ENCODE measurements around the gene PANK2.
"Not testable (repeated sequence)": the region's sequence is repeated elsewhere in the genome, so short reads cannot be mapped to it uniquely, and the experiment has no call there.

Gene PANK2

DNA sequence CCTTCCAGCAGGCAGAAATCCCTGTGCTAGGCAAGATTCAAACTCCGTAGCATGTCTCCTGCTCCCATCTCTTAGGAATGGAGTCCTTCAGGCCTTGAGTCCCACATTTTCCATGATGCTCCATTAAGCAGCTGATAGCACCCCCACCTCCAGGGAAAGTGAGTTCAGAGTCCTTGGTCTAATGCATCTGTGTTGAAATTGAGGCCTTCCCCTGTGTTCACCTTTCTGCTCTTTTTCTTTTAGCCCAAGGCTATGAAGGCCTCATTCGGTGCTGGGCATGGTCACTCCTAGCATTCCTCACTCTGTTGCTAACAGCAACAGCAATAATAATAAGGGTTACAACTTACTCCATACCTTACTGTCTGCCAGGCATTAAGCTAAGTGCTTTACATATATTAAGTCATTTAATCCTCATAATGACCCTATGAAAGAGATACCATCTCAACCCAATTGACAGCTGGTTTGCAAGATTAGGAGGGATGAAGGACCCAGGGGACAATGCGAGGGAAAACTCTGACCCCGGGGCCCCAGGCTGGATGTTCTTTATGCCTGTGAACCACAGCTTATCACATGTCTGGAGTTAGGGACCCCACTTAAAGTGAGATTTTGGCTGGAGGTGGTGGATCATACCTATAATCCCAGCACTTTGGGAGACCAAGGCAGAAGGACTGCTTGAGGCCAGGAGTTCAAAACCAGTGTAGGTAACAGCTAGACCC lies 17.5 kb upstream of the PANK2 start:
- DNase-seq, result no peak

DNA sequence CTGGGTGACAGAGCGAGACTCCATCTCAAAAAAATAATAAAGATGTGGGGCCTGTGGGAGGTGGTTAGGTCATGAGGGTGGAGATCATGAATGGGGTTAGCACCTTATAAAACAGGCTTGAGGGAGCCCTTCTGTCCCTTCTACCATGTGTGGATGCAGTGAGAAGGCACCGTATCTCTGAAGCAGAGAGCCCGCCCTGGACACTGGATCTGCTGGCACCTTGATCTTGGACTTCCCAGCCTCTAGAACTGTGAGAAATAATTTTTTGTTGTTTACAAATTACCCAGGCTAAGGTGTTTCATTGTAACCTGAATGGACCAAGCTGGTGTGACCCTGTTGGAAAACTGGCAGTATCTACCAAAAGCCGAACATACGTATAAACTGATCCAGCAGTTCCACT lies 15.7 kb upstream of the PANK2 start:
- no peak for DNase-seq

DNA sequence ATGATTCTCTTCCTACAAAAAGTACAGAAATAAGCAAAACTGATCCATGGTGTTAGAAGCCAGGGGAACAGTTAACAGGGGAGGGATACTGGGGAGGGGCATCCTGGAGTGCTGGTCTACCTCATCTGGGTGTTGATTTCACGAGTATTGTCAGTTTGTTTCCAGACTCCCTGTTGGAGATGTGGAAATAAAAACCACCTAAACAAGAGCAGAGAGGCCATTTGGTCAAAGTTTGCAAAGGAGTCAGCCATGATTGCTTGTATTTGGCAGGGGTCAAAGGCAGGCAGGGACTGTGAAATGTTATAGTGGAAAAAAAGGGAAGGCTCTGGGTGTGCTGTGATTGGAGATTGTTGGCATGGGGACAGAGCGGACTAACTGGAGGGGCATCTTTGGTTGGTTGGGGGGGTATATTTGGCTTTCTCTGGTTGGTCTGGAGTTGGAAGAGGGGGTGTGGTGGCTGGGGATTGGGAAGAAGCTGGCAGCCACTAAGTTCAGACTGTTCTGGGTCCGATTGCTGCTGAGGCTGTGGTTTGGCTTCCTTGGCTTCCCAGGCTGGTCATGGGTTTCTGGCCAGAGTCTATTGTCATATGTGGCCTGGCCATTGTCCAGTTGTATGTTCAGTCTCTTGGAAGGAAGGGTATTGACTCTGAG lies 14.9 kb upstream of the PANK2 start:
- DNase-seq, result no peak

DNA sequence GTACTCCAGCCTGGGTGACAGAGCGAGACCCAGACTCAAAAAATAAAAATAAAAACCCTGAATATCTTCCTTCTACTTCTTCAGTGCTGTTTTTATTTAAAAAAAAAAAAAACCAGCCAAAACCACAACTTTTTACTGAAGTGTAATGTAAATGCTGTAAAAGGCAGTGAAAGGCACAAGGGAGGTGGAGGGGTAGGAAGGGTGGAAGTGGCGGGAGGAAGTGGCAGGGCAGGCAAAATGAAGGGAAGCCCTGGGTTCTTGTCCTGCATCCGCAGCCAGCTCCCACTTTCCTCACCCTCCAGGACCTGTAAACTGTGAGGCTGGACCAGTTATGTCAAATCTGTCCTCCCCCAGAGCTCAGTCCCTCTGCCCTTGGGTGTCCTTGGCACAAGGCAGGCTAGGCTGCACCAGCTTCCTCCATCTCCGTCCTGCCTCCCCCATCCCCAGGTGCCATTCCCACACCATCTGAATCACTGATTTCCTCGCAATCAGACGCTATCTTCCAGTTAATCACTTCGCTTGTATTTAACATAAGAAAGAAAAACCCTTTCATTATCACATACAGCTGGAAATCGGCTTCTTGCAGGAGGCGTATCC lies 13.7 kb upstream of the PANK2 start:
- DNase-seq, result no peak

DNA sequence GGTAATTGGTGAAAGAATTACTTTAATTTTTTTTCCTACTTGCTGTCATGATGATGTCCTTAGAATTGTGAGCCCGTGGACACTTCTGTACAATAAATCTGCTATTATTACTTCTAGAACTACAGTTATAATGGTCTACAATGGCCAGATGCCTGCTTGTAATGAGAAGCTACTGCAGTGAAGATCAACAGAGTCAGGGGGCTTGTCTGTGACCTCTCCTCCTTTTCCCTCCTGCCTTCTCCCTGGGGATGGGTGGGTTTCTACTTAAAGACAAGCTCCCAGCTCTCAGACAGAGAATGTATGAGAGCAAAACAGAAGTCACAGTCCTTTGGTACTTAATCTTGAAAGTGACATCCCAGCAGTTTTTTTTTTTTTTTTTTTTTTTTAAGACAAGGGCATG lies 13.2 kb upstream of the PANK2 start:
- no peak for DNase-seq

DNA sequence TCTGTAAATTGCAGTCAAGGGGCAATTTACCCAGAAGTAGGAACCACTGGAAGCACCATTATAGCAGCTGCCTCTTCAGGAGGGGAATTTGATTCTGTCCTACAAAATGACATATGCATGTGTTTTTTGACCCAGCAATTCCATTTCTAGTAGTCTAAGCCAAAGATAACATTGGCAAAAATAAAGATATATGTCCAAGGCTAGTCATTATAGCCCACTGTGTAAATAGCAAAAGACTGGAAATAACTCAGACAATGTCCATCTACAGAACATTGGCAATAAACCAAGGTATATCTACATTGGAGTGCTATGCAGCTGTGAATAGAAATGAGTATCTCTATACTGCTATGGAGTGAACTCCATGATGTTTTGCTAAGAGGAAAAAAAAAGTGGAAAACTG lies 12.5 kb upstream of the PANK2 start:
- DNase-seq, result no peak

DNA sequence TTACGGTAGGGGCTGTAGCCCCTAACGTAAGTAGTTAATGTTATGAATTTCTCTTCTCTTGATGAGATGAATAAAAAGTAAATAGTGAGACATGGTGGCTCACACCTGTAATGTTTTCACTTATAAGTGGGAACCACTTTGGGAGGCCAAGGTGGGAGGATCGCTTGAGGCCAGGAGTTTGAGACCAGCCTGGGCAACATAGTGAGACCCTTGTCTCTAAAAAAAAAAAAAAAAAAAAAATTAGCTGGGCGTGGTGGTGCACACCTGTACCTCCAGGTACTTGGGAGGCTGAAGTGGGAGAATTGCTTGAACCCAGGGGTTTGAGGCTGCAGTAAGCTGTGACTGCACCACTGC lies 10.3 kb upstream of the PANK2 start:
- DNase-seq, result not testable (repeated sequence)

DNA sequence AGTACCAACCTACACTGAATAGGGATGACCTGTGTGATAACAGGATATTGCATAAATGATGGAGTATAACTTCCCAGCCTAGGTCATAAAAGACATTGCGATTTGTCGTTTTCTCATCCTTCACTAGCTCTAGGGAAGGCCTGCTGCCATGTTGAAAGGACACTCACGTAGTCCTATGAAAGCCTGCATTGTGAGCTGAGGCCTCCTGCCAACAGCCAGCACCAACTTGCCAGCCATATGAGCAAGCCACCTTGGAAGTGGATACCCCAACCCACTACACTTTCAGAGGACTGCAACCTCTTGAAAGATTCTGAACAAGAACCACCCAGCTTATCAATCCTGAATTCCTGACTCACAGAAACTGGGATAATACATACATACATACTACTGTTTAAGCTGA lies 3.5 kb upstream of the PANK2 start:
- no peak for DNase-seq

DNA sequence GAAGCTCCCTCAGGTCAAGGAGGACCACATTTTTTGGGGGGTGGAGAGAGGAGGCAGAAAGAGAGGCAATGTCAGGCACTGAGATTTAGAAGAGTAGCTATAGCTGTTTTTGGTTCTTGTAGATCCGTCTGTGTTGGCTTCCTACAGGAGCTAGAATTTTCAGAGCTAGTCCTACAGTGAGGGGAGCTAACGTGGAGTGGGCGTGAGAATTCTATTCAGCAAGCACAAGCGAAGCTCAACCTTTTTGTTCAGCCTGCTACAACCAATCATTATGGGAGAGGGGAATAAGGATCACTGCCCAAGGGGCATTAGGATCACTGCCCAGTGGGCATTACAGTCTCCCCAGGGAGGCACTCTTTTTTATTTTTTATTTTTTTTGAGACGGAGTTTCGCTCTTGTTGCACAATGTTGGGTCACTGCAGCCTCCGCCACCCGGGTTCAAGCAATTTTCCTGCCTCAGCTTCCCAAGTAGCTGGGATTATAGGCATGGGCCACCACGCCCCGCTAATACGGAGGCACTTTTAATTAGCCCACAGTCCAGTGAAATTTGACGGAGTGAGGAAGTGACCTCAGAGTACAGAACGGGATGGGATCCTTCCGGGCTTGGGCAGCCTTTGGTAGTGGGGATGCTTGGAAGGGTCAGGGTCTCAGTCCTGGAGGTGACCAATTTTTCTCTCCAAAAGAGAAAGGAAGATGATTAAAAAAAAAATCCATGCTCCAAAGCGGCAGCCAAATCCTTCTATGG lies 1.1 kb upstream of the PANK2 start:
- DNase-seq, result no peak

DNA sequence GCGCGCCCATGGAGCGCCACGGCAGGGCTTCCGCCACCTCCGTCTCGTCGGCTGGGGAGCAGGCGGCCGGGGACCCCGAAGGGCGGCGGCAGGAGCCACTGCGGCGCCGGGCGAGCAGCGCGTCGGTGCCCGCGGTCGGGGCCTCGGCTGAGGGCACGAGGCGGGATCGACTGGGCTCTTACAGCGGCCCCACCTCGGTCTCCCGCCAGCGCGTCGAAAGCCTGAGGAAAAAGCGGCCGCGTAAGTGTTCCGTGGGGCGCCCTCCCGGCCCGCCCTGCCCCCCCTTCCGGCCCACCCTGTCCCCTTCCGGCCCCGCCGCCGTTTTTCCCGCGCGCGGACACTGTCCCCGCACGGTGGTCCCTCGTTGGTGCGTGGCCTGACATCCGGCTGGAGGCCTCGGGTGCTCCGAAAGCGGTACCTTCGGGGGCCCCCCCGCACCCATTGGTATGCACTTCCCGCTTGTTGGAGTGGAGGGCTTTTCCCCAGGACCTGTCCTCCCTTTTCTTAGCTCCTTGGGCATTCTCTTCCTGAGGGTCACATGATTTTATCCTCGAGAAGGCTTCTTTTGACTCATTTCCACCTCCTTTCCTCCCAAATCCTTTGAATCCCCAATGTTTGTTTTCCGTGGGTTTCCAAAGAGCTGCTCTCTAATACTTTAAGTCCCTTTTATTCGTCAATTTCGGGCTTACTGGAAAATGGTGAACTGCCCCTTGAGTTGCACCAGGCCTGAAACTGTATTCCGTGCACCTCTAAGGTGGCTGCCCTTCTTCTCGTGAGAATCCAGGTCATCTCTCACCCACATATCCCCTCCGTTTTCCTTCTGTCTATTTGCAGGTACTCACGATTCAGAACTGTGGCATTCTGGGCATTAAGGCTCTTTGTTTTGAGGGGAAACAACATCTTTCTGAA lies 556 bp downstream of the PANK2 start:
- no peak for DNase-seq

DNA sequence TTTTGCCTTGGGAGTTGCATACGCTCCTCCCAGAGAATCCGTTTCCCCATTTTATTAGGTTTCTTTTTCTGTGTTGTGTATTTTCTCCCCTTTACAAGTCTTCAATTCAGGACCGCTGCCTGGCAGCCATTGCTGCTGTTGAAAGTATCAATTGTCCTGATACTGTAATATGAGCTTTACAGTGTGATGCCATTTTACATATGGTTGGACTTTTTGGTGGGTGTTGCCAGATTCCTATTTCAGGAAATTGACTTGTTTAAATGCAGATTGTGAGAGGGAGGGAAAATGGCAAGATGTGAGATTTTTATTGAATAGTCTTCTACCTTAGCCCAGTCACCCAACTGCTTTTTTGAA lies 1.2 kb downstream of the PANK2 start:
- peak; percentile 11 for DNase-seq

DNA sequence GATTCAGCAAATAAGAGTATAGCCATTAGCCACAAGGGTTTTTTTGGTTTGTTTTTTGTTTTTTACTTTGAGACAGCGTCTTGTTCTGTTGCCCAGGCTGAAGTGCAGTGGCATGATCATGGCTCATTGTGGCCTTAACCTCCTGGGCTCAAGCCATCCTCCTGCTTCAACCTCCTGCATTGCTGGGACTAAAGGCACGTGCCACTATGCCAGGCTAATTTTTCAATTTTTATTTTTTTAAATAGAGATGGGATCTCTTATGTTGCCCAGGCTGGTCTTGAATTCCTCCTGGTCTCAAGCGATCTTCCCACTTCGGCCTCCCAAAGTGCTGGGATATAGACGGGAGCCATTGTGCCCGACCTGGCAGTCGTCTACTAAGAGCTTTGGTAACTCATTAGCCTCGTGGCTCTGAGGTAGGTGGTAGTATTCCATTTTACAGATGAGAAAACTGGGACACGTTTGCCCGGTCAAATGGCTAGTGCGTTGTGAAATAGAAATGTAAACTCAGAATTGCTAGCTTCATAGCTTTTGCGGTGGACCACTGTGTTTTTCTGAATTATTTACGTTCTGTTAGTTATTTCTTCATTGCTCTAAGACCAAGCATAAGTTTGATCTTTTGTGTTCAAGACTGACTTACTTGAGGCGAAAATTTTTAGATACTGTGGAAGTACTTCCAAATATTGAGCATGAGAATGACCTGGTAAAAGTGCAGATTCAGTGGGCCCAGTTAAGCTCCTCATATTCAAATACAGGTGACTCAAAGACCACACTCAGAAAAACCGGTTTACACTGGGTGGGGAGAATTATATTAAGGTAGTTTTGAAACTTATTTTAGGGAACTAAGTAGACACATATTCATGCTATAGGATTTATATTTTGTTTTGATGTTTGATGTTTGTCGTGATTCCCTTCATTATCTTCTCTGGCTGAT lies 2.1 kb downstream of the PANK2 start:
- no peak for DNase-seq

DNA sequence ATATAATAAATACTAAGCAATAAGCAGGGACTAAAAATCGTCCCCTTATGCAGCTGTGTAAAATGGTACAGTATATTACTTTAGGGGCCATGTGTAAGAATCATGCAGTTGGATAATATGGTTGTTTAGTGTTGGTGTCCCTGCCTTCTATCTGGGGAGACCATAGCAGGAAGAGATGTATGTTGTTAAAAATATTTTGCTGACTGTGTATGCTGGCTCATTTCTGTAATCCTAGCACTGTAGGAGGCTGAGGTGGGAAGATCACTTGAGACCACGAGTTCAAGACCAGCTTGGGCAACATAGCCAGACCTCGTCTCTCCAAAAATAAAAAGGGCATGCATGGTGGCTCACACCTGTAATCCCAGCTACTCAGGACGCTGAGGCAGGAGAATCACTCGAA lies 5.6 kb downstream of the PANK2 start:
- no peak for DNase-seq

DNA sequence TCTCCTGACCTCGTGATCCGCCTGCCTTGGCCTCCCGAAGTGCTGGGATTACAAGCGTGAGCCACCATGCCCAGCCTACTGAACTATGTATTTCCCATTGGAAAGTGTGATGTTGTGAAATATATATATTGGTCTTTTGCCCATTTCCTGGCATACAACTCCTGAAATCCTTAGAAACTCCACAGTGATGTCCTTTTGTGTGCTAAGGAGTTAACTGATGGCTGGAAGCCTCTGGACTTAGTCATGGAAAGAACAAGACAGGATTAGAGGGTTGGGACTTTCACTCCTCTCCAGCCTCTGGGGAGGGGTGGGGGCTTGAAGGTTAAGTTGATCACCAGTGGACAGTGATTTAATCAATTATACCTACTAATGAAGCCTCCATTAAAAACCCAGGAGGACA lies 7.1 kb downstream of the PANK2 start:
- no peak for DNase-seq

DNA sequence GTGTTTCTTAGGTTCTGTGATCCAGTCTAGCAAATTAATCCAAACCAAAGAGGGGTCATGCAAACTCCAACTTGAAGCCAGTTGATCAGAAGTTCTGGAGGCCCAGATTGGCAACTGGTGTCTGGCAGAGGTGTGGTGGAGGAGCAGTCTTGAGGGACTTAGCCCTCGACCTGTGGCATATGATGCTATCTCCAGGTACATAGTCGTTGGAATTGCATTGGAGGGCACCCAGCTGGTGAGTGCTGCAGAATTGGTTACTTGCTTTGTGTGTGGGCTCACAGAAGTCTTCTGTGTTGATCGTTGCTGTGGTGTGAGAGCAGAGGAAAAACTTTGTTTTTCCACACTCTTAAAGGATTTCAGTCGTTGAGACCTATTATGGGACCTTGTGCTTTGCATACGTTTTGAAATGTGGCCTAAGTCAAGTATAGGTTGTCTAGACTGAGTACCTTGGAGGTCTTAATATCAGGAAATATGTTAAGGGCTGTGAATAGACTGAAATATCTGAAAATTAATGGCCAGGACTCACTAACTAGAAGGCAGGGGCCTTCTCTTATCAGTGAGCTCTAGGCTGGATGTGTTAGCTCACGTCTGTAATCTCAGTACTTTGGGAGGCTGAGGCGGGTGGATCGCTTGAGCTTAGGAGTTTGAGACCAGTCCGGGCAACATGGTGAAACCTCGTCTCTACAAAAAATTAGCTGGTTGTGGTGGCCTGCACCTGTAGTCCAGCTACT lies 7.8 kb downstream of the PANK2 start:
- no peak for DNase-seq

DNA sequence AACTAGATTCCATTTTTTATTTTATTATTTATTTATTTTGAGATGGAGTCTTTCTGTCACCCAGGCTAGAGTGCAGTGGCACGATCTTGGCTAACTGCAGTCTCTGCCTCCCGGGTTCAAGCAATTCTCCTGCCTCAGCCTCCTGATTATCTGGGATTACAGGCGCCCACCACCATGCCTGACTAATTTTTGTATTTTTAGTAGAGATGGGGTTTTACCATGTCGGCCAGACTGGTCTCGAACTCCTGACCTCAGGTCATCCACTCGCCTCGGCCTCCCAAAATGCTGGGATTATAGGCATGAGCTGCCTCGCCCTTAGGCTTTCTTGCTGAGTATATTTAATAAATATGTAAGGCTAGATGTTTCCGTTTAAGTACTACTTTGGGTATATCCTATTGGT lies 9.0 kb downstream of the PANK2 start:
- not testable (repeated sequence) for DNase-seq

DNA sequence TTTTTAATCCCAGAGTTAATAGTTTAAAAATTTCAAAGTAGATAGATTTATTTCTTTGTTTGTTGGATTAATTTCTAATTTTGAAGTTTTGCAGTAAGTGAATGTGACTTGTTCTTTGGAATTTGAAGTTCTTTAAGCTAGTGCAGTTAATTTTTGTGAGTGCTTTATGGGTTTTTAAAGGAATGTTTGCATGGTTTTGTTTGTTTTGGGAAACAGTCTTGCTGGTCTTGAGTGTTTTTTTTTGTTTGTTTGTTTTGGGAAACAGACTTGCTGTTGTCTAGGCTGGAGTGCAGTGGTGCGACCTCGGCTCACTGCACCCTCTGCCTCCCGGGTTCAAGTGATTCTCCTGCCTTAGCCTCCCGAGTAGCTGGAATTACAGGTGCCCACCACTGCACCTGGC lies 9.5 kb downstream of the PANK2 start:
- DNase-seq, result no peak

DNA sequence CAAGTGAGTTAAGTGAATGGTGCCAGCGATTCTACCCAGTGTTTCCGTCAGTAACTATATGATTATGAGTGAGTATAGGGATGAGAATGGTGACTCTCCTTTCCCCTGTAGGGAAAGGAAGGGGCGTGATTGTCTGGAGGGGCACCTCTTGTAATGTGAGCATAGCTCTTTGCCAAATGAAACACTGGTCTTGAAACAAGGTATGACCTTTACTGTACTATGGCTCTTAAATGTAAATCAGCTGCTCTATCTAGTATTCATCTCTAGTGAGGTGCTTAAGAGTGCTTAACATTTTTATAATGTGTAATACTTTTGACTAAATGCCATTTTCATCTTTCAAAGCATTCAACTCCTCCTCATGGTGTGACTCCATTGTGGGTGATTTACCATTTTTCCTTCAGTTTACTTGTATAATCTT lies 11.0 kb downstream of the PANK2 start:
- DNase-seq, result no peak

DNA sequence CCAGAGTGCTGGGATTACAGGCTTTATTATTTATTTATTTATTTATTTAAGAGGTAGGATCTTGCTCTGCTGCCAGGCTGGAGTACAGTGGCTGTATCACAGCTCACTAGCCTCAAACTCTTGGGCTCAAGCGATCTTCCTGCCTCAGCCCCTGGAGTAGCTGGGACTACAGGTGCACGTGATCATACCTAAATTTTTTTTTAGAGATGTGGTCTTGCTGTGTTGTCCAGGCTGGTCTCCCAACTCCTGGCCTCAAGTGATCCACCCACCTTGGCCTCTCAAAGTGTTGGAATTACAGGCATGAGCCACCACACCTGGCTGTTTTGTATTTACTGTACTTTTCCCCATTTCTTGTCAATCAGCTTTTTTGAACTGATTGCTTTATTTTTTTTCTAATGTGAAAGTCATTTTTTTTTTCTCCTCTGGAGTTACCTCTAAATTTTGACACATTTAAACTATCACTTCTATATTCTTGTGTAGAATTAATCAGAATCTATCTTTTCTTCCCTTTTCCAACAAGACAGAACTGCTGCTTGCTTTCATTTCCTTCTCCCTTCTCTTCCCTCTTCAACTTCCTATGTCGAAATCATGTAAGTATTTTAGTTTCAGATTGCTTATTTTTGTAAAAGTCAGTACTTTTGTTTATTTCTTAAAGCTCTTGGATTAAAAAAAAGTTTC lies 12.0 kb downstream of the PANK2 start:
- DNase-seq, result no peak

DNA sequence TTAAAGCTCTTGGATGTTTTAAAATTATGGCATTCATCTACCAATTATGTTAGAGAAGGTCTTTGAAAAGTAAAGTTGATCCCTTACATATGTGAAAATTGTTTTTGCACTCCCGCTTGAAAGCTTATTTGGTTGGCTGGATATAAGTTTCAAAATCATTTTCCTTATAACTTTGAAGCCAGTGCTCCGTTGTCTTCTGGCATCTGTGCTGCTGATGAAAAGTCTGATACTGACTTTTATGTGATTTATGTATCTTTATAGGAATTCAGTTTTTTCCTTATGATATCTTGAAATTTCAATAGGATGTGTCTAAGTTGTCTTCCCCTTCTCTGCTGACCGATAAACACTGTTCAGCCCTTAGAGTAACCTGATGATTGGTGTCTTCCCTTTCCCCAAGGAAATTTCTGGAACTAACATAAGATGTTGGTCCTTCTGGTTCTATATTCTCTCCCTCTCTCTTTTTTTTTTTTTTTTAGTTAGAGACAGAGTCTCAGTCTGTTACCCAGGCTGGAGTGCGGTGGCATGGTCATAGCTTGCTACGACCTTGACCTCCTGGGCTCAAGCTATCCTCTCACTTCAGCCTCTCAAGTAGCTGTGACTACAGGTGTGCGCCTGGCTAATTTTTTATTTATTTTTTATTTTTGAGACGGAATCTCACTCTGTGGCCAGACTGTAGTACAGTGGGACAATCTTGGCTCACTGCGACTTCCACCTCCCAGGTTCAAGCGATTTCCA lies 12.7 kb downstream of the PANK2 start:
- DNase-seq, result no peak
